ENCODE data around the gene ELF5. TPM values are rescaled to one million over a fixed set of nuclear protein-coding genes. Genes with fewer than 3 reads are reported as not detected.

The ELF5 gene
- total RNA-seq, 1 donor from 2014 or later = 2.1 TPM

GRCh38 chr11:34459507-34460162 is 54.0 kb downstream of the ELF5 start:
- peaks cover 49% of the 10 kb centered on the region for H3K36me3 Mint-ChIP-seq (ENCODE audit: insufficient read depth)
- TF ChIP-seq CTCF (IDR thresholded peaks at IDR 0.05; ENCODE audit: unreplicated experiment) = no peak
- no peaks in the 10 kb centered on the region for H3K27me3 Mint-ChIP-seq
- peaks cover 7% of the 10 kb centered on the region for H3K4me1 Mint-ChIP-seq (ENCODE audit: low read depth)
- DNase-seq (ENCODE audit: low spot score, unreplicated experiment) = no peak
- H3K9me3 Mint-ChIP-seq (ENCODE audit: low read depth) = no peaks in the 10 kb centered on the region
- no peak overlapping the region for H3K4me3 Mint-ChIP-seq (ENCODE audit: low read depth)
- H3K27ac Mint-ChIP-seq = no peak overlapping the region

GRCh38 chr11:34458525-34458924 is 55.1 kb downstream of the ELF5 start:
- no peak for DNase-seq (ENCODE audit: low spot score, unreplicated experiment)
- TF ChIP-seq CTCF (IDR thresholded peaks at IDR 0.05; ENCODE audit: unreplicated experiment) = no peak
- Mint-ChIP-seq H3K9me3 (ENCODE audit: low read depth) (no peaks in the 10 kb centered on the region), H3K4me1 (ENCODE audit: low read depth) (peaks cover 7% of the 10 kb centered on the region), H3K4me3 (ENCODE audit: low read depth) (no peak overlapping the region), H3K36me3 (ENCODE audit: insufficient read depth) (peaks cover 45% of the 10 kb centered on the region), H3K27ac (peak overlapping the region; percentile 25), H3K27me3 (no peaks in the 10 kb centered on the region)

GRCh38 chr11:34457607-34458006 is 56.0 kb downstream of the ELF5 start:
- no peak overlapping the region for H3K4me3 Mint-ChIP-seq (ENCODE audit: low read depth)
- H3K27ac Mint-ChIP-seq = no peak overlapping the region

GRCh38 chr11:34454308-34455032 is 59.1 kb downstream of the ELF5 start:
- H3K9me3 Mint-ChIP-seq (ENCODE audit: low read depth) = no peaks in the 10 kb centered on the region
- H3K27ac Mint-ChIP-seq = no peak overlapping the region
- no peak for TF ChIP-seq CTCF (IDR thresholded peaks at IDR 0.05; ENCODE audit: unreplicated experiment)
- no peak for DNase-seq (ENCODE audit: low spot score, unreplicated experiment)
- no peaks in the 10 kb centered on the region for H3K4me1 Mint-ChIP-seq (ENCODE audit: low read depth)
- H3K4me3 Mint-ChIP-seq (ENCODE audit: low read depth) = no peak overlapping the region
- peaks cover 38% of the 10 kb centered on the region for H3K36me3 Mint-ChIP-seq (ENCODE audit: insufficient read depth)
- no peaks in the 10 kb centered on the region for H3K27me3 Mint-ChIP-seq

More at GRCh38 chr11:34457607-34458006, 56.0 kb downstream of the ELF5 start:
- no peaks in the 10 kb centered on the region for H3K9me3 Mint-ChIP-seq (ENCODE audit: low read depth)
- TF ChIP-seq CTCF (IDR thresholded peaks at IDR 0.05; ENCODE audit: unreplicated experiment) = no peak
- peaks cover 3% of the 10 kb centered on the region for H3K4me1 Mint-ChIP-seq (ENCODE audit: low read depth)
- H3K27me3 Mint-ChIP-seq = no peaks in the 10 kb centered on the region
- peaks cover 43% of the 10 kb centered on the region for H3K36me3 Mint-ChIP-seq (ENCODE audit: insufficient read depth)
- no peak for DNase-seq (ENCODE audit: low spot score, unreplicated experiment)

GRCh38 chr11:34451053-34451452 is 62.5 kb downstream of the ELF5 start:
- DNase-seq (ENCODE audit: low spot score, unreplicated experiment) = no peak
- Mint-ChIP-seq H3K27ac (no peak overlapping the region), H3K9me3 (ENCODE audit: low read depth) (no peaks in the 10 kb centered on the region), H3K27me3 (no peaks in the 10 kb centered on the region), H3K4me3 (ENCODE audit: low read depth) (no peak overlapping the region), H3K36me3 (ENCODE audit: insufficient read depth) (peaks cover 22% of the 10 kb centered on the region), H3K4me1 (ENCODE audit: low read depth) (no peaks in the 10 kb centered on the region)
- no peak for TF ChIP-seq CTCF (IDR thresholded peaks at IDR 0.05; ENCODE audit: unreplicated experiment)

Data from progenitor cell of endocrine pancreas (in vitro differentiated cells).